GM12864 (cell line): ENCODE results near the gene MMP28.

Source experiments
- DNase-seq: peaks from one replicate; pipeline ENCODE4 v3.0.0-alpha.2; 2011; ENCODE audit warnings: low read depth
- H3K4me3 ChIP-seq: 2 replicates; pipeline ENCODE4 v1.5.1; 2011; ENCODE audit warnings: mild to moderate bottlenecking, low read depth, low read length, control low read depth
- CTCF ChIP-seq: IDR thresholded peaks from 2 replicates; pipeline ENCODE4 v1.5.1; 2011; ENCODE audit warnings: low read depth, mild to moderate bottlenecking, moderate library complexity, low read length, control low read depth, inconsistent platforms; ENCODE audit errors: missing control alignments

The MMP28 gene

GRCh38 chr17:35795007-35795870, at the start of gene MMP28:
Gene MMP28, minus strand, starts transcription at chr17:35795641. Its CDS starts 264 bp downstream, at chr17:35795377.
- TF ChIP-seq CTCF: no peak
- H3K4me3 ChIP-seq: peak within 1 kb of the TSS; percentile 37
- DNase-seq: no peak

GRCh38 chr17:35844547-35844946, 49.1 kb upstream of the MMP28 start:
- DNase-seq: no peak
- H3K4me3 ChIP-seq: no peak overlapping the region
- TF ChIP-seq CTCF: no peak

GRCh38 chr17:35843698-35844097, 48.3 kb upstream of the MMP28 start:
- H3K4me3 ChIP-seq: no peak overlapping the region
- DNase-seq: no peak
- TF ChIP-seq CTCF: no peak

GRCh38 chr17:35842239-35842638, 46.8 kb upstream of the MMP28 start:
- no peak for DNase-seq
- H3K4me3 ChIP-seq: no peak overlapping the region
- TF ChIP-seq CTCF: no peak

GRCh38 chr17:35841505-35841904, 46.1 kb upstream of the MMP28 start:
- no peak overlapping the region for H3K4me3 ChIP-seq
- DNase-seq: no peak
- TF ChIP-seq CTCF: no peak

GRCh38 chr17:35841101-35841500, 45.7 kb upstream of the MMP28 start:
- no peak for DNase-seq
- no peak overlapping the region for H3K4me3 ChIP-seq
- TF ChIP-seq CTCF: no peak

GRCh38 chr17:35825206-35825605, 29.8 kb upstream of the MMP28 start:
- H3K4me3 ChIP-seq: no peak overlapping the region
- no peak for DNase-seq
- TF ChIP-seq CTCF: no peak
